HG03039 (cell line): ENCODE measurements around the gene CD151.

Source experiments
- ATAC-seq: cut with Tn5 transposase; IDR thresholded peaks from one replicate; pipeline ENCODE4 v1.9.1; 2021; ENCODE audit warnings: mild to moderate bottlenecking, moderate library complexity; ENCODE audit not compliant: unreplicated experiment

CD151 gene

DNA sequence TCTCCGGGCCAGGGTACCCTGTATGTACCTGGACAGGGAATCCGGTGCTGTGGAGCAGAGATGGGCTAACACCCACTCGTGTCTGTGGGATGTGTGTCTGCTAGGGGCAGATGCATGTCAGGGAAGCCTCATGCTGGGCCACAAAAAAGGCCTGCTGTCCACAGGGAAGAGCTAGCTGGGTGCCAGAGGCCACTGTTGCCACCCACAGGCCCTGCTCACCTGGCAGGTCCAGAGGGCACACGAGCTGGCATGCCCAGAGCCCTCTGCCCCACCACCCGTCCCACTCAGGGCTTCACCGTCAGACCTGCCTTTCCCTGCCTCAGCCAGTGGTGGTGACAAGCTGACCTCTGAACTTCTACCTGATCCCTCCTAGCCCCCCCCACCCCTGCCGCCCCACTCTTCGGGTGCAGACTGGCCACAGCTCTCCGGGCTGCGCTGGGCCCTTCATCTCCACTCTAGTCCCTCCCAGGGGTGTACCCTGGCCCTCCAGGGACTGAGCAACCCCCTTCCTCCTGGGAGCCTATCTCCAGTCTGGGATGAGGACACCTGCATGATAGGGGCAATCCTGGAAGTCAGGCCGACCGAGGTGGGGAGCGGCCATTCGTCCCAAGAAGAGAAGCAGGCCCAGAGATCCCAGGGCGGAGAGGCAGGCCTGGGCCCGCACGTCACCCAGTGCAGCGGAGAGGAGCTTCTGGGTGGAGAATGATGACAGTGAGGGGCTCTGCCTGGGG, 36.0 kb upstream of the CD151 start:
- ATAC-seq: no peak

DNA sequence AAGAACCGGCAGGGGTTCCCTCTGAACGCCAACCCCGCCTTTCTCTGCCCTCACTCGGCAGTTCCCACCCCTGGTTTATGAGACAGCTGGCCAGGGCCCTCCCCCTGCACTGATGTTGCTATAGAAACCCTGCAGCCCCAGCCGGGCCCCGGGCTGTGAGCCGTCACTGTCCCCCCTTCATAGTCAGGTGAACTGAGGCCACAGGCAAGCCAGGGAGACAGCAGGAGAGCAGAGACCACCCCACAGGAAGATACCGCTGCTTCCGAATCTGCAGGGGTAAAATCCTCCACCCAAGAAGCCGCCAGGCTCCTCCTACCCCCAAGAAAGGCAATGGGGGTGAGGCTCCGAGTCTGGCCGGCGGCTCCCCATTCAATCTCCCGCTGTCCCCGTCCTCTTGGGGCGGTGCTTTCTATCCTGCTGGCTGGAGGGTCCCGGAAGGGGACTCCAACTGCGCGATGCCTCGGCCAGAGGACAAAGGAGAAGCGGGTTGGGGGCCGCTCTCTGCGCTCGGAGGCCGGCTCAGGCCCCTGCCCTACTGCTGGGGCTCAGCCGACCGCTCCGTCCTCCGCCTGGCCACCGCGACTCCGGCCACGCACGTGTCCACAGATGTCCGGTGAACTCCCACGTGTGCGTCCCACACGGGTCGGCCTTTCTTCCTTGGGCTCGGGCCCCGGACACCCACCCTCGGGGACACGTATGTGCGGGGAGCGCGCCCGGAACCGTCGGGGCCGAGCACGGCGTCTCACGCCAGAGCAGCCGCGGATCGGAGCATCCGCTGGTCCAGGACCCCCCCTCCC, 35.3 kb upstream of the CD151 start:
- peak; percentile 19 for ATAC-seq

DNA sequence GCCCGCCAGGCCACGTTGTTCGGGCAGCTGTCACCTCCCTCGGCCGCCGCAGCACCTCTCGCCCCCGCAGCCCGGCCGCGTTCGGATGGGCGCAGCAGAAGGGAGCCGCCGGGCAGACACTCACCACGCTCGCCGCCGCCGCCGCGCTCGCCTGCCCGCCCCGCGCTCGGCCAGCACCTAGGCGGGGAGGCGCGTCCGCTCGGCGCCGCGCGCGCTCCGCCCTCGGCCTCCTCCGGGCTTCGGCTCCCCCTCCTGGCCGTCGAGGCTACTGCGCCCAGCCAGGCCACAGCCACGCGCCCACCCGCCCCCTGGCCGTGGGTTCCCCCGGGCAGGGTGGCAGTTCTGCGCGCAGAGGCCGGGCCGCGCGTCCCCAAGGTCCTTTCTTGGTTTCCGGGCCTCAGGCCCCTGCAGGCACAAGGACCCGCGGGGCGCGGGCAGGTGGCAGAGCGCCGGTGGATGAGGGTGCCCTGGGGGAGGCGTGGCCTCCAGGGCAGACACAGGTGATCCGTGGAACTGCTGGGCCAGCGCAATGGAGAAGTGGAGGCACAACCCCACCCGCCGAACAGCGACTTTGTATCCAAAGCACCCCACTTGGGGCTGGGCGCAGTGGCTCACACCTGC, 34.5 kb upstream of the CD151 start, which contains the start of gene SLC25A22:
SLC25A22 (minus strand) TSS at position 189 of the 621 bp plus-strand sequence. CDS start 3,275 bp downstream, outside the sequence.
- ATAC-seq: peak; percentile 37

DNA sequence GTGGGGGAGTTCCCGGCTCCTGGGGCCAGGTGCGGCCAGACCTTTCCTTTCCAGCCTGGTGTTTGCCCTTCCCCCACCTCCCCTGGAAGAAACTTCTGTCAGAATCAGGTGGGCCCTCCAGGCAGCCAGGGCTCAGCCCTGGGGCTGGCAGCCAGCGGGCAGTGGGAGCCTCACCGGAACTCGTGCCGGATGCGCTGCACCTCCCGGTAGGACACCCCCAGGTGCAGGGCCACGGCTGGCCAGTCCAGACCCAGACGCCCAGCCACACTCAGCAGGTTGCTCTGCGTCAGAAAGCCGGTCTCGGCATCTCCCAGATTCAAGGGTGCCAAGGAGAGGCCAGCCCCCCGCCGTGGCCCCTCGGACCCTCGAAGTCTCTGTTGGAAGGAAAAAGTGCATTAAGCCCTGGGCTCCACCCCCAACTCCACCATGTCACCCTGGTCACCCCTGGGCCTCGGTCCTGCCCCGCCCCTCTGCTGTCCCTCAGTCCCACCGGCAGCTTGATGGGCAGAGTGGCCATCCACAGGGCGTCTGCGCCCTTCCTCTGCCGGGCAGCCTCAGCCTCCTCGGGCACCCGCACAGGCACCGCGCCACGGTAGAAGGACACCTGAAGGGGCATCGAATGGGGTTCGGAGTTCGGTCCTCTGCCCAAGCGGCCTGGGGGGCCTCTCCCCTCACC, 33.0 kb upstream of the CD151 start:
- no peak for ATAC-seq

DNA sequence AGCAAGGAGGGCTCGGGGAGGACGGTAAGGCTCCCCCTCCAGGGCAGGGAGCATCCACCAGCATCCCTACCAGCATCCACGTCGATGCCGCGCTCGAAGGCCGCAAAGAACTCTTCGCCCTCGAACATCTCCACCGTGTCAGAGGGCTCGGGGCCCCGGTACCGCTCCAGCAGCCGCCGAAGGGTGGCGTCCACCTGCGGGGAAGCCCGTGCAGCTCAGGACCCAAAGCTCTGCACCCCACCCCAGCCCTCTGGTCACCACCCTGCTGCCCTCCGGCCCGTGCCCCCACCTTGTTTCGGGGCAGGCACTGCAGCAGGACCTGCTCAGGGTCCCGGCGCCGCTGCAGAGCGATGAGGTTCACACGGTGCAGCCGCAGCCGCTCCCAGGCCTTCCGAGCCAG, 32.3 kb upstream of the CD151 start:
- ATAC-seq: no peak

DNA sequence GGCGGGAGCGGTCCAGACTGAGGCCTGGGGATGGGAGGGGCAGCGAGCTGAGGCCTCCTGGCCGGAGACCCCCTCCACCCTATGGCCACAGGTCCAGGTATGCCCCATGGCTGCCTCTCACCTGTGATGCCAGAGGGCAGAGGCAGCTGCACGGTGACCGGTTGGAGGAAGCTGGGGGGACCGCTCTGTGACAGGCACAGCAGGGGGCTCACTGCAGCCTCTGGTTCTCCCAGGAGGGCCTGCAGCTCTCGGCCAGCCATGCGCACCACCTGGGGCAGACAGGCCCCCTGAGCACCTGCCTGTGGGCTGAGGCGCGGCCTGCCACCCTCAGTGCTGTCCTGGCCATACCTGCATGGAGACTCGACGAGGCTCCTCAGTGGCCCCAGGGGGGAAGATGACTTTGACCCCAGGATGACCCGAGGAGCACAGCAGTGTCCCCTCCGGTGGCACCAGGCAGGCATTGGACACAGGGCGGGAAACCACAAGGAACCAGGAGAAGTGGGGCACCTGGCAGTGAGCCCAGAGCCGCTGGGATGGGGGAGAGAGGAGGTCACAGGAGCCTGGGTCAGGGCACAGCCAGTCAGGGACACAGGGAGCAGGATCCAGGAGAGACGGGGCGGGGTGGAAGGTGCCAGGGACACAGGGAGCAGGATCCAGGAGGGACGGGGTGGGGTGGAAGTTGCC, 31.5 kb upstream of the CD151 start:
- ATAC-seq: no peak

DNA sequence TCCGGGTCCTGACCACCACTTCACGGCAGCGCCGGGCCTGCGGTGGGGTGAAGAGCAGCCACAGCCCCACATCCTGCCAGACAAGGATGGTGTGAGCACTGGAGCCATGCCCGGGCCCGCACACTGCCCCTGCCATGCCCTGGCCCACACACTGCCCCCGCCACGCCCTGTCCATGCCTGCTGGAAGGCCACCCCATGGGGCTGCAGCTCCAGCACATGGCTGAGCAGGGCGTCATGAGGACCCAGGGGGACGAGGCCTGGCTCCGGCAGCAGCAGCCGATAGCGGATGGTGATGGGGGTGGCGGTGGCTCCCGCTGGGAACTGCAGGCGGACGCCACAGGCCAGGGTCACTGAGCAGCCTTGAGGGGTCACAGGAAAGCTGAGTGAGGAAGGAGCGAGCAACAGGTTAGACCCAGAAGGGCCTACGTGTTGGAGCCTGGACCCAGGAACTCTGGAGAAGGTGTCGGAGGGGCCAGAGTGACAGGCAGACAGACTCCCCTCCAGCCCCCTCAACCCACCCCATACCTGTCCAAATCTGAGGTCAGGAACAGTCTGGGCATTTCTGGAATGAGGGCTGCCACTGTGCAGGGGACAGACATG, 30.6 kb upstream of the CD151 start:
- ATAC-seq: no peak

DNA sequence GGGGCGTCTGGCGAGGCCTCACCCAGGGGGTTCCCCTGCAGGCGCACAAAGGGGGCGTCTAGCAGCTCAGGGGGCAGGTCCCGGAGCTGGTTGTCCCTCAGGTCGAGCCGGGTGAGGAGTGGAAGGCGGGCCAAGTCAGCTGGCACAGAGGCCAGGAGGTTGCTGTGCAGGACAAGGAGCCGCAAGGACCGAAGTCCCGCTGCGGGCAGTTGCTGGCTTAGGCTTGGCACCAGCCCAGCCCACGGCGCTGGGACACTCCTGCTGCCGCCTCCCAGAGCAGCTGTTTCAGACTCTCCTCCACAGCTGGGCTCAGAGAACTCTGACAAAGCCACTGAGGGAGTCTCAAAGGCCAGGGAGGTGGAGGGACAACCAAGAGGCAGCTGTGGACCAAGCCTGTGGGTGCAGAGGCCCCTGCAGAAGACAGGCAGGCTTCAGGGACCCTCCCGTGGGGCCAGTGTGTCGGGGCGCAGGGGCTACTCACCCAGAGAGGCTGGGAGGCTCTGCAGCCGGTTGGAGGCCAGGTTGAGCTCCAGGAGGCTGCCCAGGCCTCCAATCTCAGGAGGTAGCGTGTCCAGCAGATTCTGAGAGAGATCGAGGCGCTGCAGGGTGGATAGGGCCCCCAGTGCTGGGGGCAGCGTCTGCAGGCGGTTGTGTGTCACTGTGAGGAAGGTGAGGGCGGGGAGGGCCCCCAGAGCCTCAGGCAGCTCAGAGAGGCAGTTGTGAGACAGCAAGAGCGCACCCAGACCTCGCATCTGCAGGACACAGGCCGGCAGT, 29.9 kb upstream of the CD151 start:
- no peak for ATAC-seq

DNA sequence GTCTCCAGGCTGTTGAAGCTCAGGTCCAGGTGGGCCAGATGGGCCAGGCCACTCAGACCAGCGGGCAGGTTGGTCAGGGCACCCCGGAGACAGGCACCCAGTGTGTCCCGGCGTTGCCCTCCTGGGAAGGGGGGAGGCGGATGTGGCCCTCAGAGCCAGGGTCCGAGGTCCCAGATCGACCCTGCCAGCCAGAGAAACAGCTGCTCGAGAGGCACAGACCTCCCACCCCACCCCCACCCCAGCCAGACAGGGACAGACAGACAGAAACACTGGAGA, 29.3 kb upstream of the CD151 start:
- no peak for ATAC-seq

DNA sequence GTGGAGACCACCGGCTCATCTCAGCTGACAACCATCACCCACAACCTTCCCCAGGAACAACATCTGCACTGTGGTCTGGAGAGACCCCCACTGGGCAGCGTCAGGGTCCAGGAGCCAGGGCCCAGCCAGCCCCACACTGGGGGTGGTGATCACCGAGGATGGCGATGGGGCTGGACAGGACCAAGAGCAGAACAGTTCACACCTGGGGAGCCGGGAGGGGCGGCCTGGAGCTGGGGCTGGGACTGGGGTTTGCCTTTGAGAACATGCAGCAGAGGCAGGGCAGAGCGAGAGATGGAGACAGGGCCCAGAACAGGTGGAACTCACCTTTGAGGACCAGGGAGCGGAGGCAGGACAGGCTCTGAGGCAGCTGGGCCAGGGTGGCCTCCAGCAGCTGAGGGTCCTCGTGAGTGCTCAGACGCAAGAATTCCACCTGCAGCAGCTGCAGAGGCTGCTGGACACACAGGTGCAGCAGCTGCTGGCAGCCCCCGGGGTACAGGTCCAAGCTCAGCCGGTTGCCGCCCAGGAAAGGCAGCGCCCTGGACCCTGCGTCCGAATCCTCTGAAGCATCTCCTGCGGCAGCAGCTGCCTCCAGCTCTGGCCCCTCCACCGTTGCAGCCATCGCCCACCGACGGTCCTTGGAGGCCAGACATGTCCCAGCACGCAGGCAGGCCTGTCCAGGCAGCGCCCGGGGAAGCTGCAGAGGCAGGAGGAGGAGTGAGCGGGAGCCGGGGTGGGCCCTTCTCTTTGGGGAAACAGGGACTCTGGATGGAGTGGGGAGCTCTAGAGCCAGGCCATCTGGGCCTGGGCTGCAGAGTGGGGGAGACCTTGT, 28.8 kb upstream of the CD151 start:
- ATAC-seq: no peak

DNA sequence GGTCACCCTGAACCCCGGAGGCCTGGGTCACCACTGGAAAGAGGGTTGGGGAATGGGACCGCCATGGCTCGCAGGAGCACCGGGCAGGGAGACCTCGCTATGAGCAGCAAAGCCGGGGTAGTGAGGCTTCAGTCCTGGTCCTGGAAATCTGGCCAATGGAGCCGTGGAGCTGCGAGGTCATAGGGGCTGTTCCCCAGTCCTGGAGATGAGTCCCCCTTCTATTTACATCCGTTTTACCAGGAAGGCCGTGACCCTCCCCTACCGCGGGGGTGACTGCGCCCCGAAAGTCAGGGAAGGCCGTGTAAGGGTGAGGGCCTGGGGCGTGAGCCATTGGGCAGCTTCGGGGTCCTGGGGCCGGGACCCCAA, 28.2 kb upstream of the CD151 start:
- no peak for ATAC-seq

DNA sequence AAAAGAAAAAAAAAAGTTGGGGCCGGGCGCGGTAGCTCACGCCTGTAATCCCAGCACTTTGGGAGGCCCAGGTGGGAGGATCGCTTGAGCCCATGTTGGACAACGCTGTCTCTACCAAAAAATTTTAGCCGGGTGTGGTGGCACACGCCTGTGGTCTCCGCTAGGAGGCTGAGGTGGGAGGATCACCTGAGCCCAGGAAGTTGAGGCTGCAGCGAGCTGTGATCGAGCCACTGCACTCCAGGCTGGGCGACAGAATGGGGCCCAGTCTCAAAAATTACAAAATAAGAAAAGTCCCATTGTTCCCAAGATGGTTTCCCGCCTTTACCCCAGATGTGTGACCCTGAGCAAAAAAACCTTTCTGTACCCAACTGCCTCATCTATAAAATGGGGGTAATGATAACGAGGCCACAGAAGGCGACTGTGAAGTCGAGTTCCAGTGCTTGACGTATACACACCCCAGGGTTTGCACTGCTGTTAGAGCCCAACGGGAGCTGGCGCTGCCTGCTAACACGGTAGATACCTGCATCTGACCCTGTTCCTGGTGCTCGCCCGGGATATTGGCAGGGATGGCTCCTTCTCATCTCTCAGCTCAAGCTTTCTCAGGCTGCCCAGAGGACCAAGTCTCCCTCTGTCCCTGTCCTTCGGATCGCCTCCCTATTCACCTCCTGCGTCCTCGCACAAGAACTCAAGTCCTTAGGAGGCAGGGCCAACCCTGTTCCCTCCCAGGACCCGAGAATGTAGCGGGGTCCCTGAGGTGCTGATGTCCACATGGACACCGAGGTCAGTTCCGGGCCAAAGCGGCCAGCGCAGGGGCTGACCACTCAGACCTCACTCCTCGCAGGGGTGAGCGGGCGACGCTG, 24.1 kb upstream of the CD151 start:
- no peak for ATAC-seq

DNA sequence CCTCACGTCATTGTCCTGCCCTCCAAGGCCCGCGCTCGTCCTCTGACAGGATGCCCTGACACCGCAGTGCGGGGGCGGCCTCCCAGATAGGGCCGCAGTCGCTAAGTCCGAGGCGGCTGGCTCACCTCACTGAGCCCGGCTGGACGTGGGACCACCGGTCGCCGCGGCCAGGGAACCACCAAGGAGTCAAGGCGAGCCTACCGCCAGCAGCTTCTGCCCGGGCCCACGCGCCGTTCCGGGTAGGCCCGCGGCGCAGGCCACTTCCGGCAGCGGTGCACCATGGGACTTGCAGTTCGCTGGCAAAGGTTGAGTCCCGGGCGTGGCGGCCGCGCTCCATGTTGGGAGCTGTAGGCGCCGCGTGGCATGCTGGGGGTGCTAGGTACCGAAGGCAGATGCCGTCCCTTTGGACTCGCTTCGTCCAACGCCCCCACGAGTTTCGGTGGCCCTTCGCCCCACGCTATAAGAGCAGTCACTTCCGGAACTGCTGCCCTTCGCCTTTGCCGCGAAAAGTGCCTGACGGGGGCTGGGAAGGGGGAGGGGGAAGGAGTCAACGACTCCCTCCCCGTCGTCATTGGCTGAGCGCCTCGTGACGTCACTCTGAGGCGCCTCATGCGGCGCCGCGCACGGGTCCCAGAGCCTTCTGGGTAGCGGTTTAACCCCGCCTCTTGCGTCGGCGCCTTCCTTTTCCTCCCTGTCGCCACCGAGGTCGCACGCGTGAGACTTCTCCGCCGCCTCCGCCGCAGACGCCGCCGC, 23.3 kb upstream of the CD151 start, which contains the start of gene RPLP2:
RPLP2 (plus strand) TSS at position 681 of the 753 bp plus-strand sequence. CDS start 268 bp downstream, outside the sequence.
- peak; percentile 58 for ATAC-seq

DNA sequence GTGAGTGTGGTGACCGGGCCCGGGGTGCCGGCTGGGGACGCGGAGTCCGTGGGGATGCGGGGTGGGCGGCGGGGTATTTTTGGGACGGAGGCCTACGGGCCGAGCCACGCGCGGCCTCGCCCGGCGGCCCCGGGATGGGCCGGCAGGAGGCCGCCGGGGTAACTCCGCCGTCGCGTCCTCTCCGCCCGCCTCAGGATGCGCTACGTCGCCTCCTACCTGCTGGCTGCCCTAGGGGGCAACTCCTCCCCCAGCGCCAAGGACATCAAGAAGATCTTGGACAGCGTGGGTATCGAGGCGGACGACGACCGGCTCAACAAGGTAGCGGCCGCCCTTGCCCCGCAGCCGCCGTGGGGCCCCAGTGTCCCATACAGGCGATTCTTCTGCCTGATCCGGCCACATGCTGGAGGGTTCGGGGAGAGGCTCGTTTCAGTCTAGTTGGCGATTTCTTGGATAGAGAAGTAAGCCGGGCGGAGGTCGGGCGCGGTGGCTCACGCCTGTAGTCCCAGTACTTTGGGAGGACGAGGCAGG, 22.6 kb upstream of the CD151 start:
- ATAC-seq: no peak

DNA sequence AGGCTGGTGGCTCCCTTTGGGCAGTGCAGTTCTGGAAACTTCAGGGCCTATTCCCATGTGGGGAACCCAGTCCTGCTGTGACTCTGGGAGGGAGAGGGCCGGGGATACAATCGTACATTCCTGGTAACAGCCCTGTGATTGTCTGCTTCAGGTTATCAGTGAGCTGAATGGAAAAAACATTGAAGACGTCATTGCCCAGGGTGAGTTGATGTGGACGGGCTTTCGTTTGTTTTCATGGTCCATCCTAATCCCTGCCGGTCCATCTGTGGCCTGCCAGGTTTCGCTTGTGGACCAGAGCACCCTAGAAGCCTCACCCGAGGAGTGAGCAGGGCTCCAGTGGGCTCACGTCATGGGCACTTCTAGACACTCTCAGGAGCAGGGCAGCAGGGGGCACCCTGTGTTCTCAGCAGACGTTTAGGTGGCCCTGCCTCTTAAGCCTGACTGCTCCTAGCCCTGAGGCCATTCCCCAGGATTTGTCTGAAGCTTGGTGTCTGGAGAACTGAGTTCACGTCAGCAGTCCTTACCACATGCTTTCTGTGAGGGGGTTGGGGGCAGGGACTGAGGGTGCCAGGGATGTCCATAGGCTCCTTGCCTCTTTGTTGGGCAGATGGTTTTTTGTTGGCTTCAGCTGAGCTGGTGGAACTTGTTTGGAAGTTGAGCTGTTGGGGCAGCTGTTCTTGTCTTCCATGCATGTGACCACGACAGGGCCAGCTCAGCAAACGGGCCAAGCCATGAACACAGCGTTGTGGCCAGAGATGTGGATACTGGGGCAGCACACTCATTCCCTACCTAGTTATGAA, 21.1 kb upstream of the CD151 start:
- no peak for ATAC-seq

DNA sequence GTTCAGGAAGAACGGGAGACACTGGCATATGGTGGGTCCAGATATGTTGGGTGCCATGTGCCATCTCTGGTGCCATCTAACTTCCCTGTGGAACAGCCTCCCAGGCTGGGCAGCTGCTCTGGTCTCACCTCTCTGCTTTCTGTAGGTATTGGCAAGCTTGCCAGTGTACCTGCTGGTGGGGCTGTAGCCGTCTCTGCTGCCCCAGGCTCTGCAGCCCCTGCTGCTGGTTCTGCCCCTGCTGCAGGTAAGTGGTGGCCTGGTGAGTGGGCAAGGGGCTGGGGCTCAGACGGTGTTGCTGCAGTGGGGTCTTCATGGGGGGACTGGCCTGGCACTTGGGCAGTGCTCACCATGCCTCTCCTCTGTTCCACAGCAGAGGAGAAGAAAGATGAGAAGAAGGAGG, 20.4 kb upstream of the CD151 start:
- ATAC-seq: no peak
